Renal cortex interstitium (tissue), 11 donors: ENCODE data around the gene VSTM2B. TPM values are rescaled to one million over a fixed set of nuclear protein-coding genes. Genes with fewer than 3 reads are reported as not detected.

Source experiments
- DNase-seq, 11 donors: peaks; one replicate each; pipeline ENCODE4 v3.0.0-alpha.2; 2013; ENCODE audit warnings: low read depth in 9 of 11, low spot score in 4 of 11; ENCODE audit errors: extremely low read depth in 1 of 11
- polyA plus RNA-seq, 3 donors: library from polyadenylated mRNA; unstranded; fragments of 120-200 nt; gene quantifications; one replicate each; pipeline ENCODE4 v1.2.1, GENCODE V29; 2013; ENCODE audit not compliant: insufficient read length in 3 of 3

VSTM2B gene
- polyA plus RNA-seq, 3 donors, result 0.42 to 0.64 (median 0.60) TPM

GRCh38 chr19:29510701-29511265, 15.0 kb upstream of the VSTM2B start:
- DNase-seq, result no peak

- DNase-seq, result no peak
Measured at GRCh38 chr19:29511768-29512167, 14.0 kb upstream of the VSTM2B start.

GRCh38 chr19:29512748-29513147, 13.0 kb upstream of the VSTM2B start:
- DNase-seq, result no peak

GRCh38 chr19:29514525-29515232, 11.1 kb upstream of the VSTM2B start:
- no peak for DNase-seq

GRCh38 chr19:29515233-29515619, 10.6 kb upstream of the VSTM2B start:
- no peak for DNase-seq

GRCh38 chr19:29515706-29516357, 10.0 kb upstream of the VSTM2B start:
- no peak for DNase-seq

GRCh38 chr19:29516358-29516725, 9.5 kb upstream of the VSTM2B start:
- no peak for DNase-seq

- no peak for DNase-seq
Measured at GRCh38 chr19:29516821-29517395, 8.9 kb upstream of the VSTM2B start.

- no peak for DNase-seq
Measured at GRCh38 chr19:29517412-29517811, 8.4 kb upstream of the VSTM2B start.

- DNase-seq, result no peak
Measured at GRCh38 chr19:29517946-29518345, 7.8 kb upstream of the VSTM2B start.

- DNase-seq, result no peak
Measured at GRCh38 chr19:29519146-29519545, 6.6 kb upstream of the VSTM2B start.

GRCh38 chr19:29519931-29520330, 5.9 kb upstream of the VSTM2B start:
- DNase-seq, result no peak

GRCh38 chr19:29520390-29520789, 5.4 kb upstream of the VSTM2B start:
- no peak for DNase-seq

GRCh38 chr19:29521291-29522075, 4.3 kb upstream of the VSTM2B start:
- no peak for DNase-seq

GRCh38 chr19:29523568-29523967, 2.2 kb upstream of the VSTM2B start:
- DNase-seq, result no peak

GRCh38 chr19:29524201-29524911, 1.4 kb upstream of the VSTM2B start:
- no peak for DNase-seq

- no peak for DNase-seq
Measured at GRCh38 chr19:29524912-29525831, 622 bp upstream of the VSTM2B start.
